HG02571 (cell line): ENCODE data around the gene COL27A1.

Source experiments
- ATAC-seq: cut with Tn5 transposase; IDR thresholded peaks from one replicate; pipeline ENCODE4 v1.9.1; 2021; ENCODE audit warnings: mild to moderate bottlenecking, moderate library complexity; ENCODE audit not compliant: unreplicated experiment

Gene COL27A1

GRCh38 chr9:114299286-114300152 lies 144.2 kb downstream of the COL27A1 start:
- no peak for ATAC-seq

GRCh38 chr9:114300153-114300845 lies 145.0 kb downstream of the COL27A1 start:
- no peak for ATAC-seq

DNA sequence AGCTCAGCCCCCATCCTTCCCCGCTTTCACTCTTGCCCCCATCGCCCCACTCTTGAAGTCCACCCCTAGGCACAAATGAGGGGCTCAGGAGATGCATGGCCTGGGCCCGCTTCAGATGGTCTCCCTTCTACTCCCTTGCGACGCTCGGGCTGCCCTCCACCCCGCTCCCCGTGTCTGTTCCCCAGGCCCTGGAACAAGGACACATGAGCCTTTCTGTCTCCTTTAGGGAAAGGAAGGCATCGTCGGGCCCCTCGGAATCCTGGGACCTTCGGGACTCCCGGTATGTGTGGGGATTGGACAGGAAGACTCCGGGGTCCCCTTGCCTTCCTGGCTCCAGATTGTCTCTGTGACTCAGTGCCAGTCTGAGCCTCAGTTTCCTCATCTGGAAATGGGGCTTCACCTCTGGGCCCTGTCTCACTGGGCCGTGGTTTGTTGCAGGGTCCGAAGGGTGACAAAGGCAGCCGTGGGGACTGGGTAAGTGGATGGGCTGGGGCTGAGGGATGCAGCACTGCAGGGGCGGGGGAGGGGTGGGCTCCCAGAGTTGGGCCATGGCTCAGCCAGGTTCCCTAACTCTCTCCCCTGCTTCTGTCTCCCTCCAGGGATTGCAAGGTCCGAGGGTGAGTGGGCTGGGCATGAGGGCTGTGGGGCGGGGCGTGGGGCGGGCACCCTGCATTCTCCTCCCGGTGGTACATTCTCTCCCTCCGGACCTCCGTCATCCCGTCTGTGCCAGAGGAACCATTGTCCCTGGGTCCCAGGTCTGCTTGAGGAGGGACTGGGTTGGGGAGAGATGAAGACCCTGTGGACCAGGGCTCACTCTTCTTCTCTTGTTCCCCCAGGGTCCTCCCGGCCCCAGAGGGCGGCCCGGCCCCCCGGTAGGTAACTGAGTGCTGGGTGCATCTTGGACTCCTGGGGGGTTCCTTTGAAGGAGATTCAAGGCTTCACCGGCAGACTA lies 145.8 kb downstream of the COL27A1 start:
- no peak for ATAC-seq

DNA sequence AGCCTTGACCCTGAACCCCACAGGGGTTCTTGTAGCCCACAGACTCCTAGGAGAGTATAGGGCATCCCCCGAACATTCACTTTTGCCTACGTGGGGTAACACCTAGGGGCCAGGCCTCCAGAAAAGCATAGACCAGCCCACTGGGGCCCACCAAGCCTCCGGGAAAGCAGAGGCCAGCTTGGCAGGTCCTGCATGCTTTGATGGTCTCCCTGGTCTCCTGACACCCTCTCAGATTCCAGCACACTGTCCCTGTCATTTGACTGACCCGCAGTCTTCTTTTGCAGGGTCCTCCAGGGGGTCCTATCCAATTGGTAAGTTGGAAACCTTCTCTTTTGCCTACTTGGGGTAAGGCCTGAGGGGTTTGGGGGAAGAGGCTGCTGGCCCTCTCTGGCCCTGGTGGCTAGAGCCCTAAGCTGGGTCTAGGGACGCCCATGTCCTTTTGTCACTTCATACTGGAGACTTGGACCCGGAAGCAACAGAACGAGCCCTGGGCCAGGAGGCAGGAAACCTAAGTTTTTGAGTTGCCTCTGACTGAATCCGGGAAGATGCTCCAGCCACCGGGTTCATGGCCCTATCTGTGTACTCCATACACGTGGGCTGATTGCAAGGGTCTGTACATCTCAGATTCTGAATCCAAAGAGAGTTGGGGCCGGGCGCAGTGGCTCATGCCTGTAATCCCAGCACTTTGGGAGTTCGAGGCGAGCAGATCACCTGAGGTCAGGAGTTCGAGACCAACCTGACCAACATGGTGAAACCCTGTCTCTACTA lies 146.6 kb downstream of the COL27A1 start:
- ATAC-seq = no peak

DNA sequence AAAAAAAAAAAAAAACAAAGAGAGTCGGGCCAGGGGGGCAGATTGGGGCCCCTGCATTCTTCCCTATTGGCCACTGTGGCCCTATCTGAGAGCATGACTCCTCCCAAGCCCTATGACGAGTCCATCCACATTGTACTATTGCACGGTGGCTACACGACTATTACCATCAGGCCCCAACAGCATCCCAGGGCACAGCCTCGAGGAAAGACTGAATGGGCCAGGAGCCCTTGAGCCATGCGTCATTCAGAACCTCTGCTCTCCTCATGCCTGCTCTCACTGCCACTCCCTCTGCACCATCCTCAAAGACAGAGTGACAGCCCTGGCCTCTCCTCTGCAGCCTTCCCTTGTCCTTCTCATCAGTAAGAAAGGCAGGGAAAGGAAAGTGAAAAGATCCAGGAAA lies 147.4 kb downstream of the COL27A1 start:
- ATAC-seq = no peak

- ATAC-seq = no peak
Measured at GRCh38 chr9:114303571-114303970, 148.2 kb downstream of the COL27A1 start.

DNA sequence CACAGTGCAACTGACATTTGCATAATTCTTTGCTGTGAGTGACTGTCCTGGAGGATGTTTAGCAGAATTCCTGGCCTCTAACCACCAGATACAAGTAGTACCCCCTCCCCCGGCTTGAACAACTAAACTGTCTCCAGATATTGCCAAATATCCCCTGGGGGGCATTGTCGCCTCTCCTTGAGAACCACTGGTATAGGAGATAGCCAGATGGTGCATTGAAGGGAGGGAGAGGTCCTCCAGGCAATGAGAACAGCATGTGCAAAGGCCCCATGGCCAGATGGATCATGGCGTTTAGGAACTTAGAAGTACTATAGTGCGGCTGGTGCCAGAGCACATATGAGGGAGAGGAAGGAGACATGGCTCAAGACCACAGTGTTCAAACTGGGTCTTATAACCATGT lies 148.6 kb downstream of the COL27A1 start:
- no peak for ATAC-seq

DNA sequence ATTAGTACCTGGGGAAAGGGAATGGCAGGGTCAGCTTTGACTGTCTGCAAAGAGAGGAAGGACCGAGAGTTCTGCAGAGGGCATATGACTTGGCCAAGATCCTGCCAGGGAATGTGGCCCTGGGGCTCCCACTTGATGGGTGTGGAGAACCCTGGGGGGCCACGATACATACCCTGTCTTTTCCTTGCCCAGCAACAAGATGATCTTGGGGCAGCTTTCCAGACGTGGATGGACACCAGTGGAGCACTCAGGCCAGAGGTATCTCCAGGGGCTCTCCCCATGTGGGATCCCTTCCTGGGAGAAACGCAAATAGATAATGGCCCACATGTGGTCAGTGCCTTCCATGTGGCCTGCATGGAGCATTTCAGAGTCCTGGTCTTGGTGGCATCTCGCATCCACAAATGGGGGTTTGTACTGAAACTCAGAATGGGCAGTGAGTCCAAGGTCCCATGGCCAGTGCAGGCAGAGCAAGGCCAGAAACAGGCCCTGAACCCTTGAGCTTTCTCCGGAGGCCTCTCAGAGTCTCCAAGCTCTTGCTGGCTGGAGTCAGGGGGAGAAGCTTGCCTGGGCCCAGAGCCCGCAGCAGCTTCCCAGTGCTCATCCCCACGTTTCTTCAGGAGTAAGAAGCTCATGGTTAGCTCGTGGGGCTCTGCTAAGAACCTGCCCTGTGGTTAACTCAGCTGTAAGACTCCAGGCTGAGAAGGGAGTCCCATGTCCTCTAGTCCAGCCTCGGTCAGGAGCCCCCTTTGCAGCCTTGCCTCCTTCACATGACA lies 149.3 kb downstream of the COL27A1 start:
- no peak for ATAC-seq

DNA sequence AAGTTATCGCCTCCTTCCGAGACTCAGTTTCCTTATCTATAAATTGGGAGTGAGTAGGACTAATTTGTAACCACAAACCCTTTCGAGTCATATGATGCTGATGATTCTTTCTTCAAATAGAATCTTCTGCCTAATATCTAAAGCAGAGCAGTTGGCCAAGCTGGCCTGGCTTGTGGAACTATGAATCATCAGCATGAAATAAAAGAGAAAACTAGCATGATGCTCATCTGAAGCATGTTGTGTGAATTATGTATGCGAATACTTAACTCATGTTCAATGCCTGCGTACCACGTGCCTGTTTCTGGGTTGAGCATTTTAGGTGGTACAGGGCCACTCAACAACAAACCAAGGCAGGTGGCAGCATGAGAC lies 152.5 kb downstream of the COL27A1 start:
- ATAC-seq = no peak

GRCh38 chr9:114308361-114308950 lies 153.1 kb downstream of the COL27A1 start:
- no peak for ATAC-seq

GRCh38 chr9:114309096-114309495 lies 153.8 kb downstream of the COL27A1 start:
- ATAC-seq = no peak

DNA sequence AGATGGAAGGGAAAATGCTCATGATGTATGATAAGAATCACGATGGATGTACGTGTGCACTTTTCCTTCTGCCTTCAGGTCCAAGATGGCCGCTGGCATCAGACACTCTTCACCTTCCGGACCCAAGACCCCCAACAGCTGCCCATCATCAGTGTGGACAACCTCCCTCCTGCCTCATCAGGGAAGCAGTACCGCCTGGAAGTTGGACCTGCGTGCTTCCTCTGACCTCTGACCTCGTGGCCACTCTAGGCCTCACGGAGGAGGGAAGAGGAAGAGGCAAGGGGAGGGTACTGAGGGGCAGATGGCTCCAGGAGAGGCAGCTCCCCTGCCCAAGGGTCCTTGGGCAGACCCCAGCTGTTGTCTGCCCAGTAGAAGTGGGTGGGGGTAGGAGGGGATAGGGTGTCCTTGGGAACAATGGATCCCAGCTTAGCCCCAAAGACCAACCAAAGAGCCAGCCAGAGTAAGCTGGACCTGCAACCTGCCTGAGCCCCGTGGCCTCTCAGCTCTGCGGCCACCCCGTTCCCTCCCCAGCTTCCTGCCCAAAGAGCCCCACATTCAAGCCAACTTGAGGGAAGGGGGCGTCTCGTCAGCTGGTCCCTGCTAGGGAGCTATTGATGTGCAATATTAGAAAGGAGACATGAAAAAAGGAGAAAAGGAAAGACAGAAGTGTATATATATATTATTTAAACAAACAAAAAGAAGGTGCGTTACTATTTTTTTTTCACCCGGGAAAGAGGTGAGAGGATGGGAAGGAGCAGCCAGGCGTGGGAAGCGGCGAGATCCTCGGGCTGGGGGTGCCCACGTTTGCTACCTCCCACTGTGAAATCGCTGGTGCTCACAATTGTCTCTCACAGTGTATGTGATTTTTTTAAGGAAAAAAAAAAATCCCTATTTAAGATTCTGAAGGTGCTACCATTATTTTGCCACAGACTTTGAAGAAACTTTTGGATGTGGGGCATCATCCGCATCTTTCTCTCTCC lies 155.4 kb downstream of the COL27A1 start:
- no peak for ATAC-seq

DNA sequence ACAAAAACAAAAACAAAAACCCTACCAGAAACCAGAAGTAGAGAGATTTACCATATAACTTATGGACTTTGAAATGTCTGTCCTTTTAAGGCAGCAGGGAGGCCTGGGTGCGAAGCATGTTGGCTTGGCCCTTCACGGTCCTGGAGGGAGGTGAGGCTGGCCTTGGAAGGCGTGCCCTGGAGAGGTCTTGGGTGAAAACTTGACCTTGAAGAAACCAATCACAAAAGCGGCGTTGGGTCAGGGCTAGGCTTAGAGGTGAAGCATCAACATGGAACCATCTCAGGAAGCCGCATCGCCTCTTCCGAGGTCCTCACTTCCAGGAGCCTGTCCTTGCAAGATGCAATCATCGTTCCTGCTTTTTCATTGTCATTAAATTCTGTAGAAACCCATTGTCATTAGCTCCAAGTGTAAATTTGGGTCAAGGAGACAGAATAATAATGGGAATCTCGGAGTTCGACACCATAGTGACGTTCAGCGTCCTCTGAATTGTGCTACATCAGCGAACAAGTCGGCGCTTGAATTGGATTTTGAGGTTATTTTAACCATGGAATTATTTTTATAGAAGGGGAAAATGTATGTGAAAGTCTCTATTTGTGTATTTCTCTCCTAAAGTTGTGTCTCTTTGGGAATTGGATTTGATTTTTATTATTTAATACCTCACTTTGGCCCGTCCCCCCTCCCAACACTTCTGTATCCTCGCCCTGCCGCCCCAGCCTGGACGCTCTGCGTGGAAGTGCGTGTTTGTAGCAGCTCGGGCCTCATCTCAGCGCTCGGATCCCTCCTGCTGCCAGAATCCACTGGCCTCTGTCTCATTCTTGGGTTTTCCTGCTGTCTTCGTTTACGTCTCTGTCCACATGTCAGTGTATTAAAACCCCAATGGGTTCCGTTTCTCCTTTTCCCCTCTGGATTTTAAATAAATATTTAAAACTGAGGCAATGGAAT lies 156.5 kb downstream of the COL27A1 start:
- ATAC-seq = no peak

- ATAC-seq = no peak
Measured at GRCh38 chr9:114312513-114312875, 157.2 kb downstream of the COL27A1 start.

DNA sequence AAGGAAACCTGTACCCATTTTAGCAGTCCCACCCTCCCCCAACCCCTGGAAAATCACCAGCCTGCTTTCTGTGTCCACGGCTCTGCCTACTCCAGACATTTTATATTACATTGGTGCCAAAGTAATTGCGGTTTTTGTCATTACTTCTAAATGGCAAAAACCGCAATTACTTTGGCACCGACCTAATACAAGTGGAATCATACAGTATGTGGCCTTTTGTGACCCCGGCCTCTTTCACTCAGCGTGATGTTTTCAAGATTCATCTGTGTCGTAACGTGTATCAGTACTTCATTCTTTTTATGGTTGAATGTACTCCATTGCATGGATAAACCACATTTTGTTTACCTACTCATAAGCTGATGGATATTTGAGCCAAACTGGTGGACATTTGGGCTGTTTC lies 157.8 kb downstream of the COL27A1 start:
- no peak for ATAC-seq

DNA sequence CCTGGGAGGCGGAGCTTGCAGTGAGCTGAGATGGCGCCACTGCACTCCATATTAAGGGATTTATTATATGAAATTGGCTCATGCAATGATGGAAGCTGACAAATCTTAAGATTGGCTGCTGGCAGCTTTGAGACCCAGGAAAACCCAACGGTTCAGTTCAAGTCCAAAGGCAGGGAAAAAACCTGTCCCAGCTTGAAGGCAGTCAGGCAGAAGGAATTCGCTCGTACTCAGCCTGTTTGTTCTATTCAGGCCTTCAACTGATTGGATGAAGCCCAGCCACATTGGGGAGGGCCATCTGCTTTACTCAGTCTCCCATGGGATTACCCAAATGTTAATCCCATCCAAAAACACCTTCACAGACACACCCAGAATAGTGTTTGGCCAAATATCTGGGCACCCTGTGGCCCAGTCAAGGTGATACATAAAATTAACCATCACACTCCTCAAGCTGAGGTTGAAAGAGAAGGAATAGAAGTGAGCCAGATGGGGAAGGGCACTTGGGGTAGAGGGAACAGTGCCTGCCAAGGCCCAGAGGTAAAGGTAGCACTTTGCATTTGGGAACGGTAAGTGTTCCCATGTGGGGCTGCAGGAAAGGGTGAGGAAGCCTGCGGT lies 159.0 kb downstream of the COL27A1 start:
- ATAC-seq = no peak
